Amniotic epithelial cell (primary cell): ENCODE results near the gene PDE4C.

Source experiments
- DNase-seq: peaks from one replicate; pipeline ENCODE4 v3.0.0-alpha.2; 2010; ENCODE audit warnings: low read depth

Gene PDE4C

GRCh38 chr19:18198374-18198773 is 27.9 kb downstream of the PDE4C start:
- no peak for DNase-seq

DNA sequence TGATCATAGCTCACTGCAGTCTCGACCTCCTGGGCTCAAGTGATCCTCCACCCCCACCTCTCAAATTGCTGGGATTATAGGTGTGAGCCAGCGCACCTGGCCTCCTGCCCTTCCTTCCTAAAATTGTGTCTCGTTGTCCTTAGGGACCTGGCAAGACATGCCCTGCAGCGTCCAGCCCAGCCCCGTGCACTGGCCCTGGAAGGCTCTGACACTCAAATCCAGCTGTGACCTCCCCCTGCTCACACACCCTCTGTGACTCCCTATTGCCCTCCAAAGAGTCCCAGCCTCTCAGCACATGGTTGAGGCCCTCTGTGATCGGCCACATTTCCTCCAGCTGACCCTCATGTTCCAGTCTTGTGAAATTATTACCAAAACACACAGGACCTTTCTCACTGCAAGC is 28.3 kb downstream of the PDE4C start:
- DNase-seq = no peak

DNA sequence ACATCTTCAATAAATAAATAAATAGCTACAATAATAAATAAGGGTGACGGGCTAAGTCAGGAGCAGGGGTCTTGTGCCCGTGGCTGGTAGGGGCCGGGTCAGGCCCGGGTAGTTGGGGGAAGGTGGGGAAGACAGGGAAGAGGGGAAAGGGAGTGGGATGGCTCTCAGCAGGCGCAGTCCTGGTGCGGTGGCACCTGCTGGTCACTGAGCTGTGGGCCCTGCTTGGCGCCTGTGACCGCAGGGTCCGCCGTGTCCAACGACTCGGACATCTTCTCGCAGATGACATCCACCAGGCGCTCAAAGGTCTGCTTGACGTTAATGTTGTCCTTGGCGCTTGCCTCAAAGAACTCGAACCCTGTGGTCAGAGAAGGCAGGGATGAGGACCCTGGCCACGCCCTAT is 28.9 kb downstream of the PDE4C start:
- DNase-seq = no peak

DNA sequence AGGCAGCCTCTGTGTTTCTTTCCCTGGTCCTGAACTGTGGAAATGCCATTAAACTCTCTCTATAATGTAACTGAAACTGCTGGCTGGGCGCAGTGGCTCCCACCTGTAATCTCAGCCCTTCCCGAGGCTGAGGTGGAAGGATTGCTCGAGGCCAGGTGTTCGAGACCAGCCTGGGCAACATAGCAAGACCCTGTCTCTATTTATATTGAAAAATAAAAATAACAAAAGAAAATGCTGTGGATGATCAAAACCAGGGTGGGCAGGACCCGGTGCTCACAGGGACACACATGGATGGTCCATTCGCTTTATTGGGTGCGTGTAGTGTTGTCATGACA is 29.8 kb downstream of the PDE4C start:
- no peak for DNase-seq

GRCh38 chr19:18194554-18195238 is 31.5 kb downstream of the PDE4C start:
- peak; percentile 37 for DNase-seq

- no peak for DNase-seq
Measured at GRCh38 chr19:18194181-18194530, 32.1 kb downstream of the PDE4C start.

DNA sequence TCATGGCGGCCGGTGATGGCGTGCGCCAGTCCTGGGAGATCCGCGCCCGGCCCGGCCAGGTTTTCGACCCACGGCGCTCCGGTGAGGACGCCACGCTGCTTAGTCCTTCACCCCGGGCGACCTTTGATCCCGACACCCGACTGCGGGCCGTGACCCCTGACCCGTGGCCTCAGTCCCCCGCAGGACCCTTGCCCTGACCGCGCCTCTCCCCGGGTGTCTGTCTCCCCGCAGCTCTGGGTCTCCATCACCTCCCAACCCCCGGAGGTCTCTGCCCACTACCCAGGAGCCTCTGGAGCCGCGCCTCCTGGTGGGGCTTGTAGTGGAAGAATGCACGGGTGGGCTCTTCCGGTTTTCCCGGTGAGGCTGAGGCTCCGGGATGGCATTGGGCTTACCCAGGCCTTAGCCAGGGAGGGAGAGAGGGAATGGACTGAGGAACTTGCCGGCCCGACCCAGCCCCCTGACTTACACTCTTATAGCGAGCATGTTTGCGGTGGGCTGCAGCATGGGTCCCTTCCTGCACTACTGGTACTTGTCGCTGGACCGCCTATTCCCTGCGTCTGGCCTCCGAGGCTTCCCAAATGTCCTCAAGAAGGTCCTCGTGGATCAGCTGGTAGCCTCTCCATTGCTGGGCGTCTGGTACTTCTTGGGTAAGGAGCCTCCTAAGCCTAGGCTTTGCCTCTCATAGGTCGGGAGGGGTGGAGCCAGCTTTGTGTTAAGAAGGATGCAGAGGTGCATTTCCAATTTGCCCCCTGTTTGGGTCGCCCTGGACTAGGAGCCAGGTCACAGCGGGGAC is 32.7 kb downstream of the PDE4C start:
- no peak for DNase-seq

DNA sequence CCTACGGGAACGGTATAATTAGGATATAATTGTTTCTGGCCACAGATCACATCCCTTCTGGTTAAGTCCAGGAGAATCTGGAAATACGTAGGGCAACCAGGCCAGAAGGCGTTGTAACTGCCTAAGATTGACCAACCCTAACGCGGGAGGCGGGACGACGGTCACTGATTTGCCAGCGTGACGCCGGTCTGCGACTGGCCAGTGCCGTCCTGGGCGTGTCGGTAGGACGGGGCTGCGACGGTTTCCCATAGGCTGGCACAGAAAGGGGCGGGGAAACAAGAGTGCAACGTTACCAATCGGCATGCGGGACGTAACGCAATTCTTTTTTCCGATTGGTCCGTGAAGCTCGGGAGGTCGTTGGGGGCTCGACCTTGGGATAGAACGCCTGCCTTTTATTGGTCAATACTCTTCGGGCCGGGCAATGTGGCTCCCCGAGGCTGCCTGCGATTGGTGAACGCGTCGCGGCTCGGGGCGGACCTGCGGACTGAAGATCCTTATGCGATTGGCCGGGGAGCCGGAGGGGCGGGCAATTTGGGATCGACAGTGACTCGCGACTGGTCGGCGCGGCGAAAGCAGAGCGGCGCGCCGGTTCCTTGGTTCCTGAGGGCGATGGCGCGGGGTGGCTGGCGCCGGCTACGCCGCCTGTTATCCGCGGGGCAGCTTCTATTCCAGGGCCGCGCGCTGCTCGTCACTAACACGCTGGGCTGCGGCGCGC is 33.4 kb downstream of the PDE4C start, which contains the start of gene MPV17L2:
Gene MPV17L2 (plus strand): TSS at position 546 of the 715 bp plus-strand sequence. CDS start 64 bp downstream, at position 610.
- peak; percentile 100 for DNase-seq

- DNase-seq = no peak
Measured at GRCh38 chr19:18191640-18192062, 34.6 kb downstream of the PDE4C start.

- DNase-seq = no peak
Measured at GRCh38 chr19:18190278-18190677, 36.0 kb downstream of the PDE4C start.

DNA sequence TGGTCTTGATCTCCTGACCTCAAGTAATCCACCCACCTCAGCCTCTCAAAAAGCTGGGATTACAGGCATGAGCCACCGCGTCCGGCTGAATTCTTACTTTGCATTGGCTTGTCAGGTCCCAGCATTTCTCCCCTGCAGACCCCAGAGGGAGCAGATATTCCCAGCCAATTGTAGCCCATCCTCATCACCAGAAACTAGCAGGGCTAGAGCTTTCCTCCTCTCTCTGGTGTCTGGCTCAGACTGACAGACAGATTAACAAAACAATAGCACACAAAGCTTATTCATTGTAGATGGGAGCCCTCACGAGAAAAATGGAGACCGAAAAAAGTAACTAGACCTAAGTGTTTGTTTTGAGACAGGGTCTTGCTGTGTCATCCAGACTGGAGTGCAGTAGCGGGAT is 40.7 kb downstream of the PDE4C start:
- no peak for DNase-seq

GRCh38 chr19:18183529-18183928 is 42.7 kb downstream of the PDE4C start:
- no peak for DNase-seq

GRCh38 chr19:18179957-18180356 is 46.3 kb downstream of the PDE4C start:
- no peak for DNase-seq

DNA sequence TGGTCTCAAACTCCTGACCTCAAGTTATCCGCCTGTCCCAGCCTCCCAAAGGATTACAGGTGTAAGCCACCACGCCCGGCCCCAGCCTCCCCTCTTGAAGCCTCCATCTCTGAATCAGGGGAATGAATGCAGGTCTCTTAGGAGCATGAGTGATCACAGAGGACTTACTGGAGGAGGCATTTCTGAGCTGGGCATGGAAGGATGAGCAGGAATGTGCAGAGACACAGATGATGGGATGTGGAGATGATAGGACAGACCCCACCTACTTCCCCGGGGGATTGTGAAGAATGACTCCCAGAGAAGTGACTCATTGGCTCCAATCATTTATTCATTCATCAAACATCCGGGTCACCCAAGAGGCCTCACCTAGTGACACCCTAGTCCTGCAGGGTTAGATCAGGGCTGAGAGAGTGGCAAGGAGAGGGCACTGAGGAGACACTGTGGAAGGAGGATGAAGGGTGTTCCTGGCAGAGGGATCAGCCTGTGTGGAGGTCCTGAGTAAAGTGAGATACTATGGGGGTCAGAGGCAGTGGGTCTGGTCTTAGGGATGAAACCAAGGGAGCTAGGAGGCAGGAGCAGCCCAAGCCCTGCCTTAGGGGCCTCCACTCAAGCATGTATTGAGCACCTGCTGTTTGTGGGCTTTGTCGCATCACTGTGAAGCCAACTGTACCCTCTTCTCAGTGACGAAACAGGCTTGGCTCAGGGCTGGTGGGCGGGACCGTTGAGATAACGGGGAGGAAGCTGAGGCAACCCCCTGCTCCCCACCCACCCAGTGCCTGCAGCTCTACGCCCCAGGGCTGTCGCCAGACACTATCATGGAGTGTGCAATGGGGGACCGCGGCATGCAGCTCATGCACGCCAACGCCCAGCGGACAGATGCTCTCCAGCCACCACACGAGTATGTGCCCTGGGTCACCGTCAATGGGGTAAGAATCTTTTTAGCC is 49.6 kb downstream of the PDE4C start:
- no peak for DNase-seq

- DNase-seq = no peak
Measured at GRCh38 chr19:18174983-18175382, 51.3 kb downstream of the PDE4C start.
